Activated T-helper 2 cell treated with anti-CD3 and anti-CD28 coated beads, Interferon-gamma antibody, Interleukin-2, Interleukin-4, amounts not matched to agents 10 μg/mL and 5 μg/mL and 100 μg/mL, durations not matched to agents 14 hours and 24 hours and 36 hours (primary cell): ENCODE results near the gene SULF2. TPM values are rescaled to one million over a fixed set of nuclear protein-coding genes. Genes with fewer than 3 reads are reported as not detected.

ENCODE experiments used
- DNase-seq: peaks from one replicate; pipeline ENCODE4 v3.0.0; 2021; ENCODE audit warnings: low spot score
- H3K27ac Mint-ChIP-seq: one replicate; pipeline ENCODE4 v1.8.0; 2021; ENCODE audit warnings: mixed read lengths
- H3K27me3 Mint-ChIP-seq: one replicate; pipeline ENCODE4 v1.8.0; 2021; ENCODE audit warnings: low read depth, mixed read lengths
- H3K36me3 Mint-ChIP-seq: one replicate; pipeline ENCODE4 v1.8.0; 2021; ENCODE audit warnings: low read depth, mixed read lengths
- H3K4me1 Mint-ChIP-seq: one replicate; pipeline ENCODE4 v1.8.0; 2021; ENCODE audit warnings: low read depth, mixed read lengths
- H3K4me3 Mint-ChIP-seq: one replicate; pipeline ENCODE4 v1.8.0; 2021; ENCODE audit warnings: low read depth, mild to moderate bottlenecking, moderate library complexity, mixed read lengths
- H3K9me3 Mint-ChIP-seq: one replicate; pipeline ENCODE4 v1.8.0; 2021; ENCODE audit warnings: mixed read lengths
- intact Hi-C: fragments of 100-400 bp; cut with micrococcal nuclease; formaldehyde crosslinking; loops from one replicate; pipeline ENCODE4 v1.15.1; 2023
- total RNA-seq: library from RNA; stranded (reverse); gene quantifications from 2 replicates; pipeline ENCODE4 v1.2.3, GENCODE V29; 2022

SULF2 gene
- total RNA-seq, 1 donor from 2014 or later, result 0.48 TPM

DNA sequence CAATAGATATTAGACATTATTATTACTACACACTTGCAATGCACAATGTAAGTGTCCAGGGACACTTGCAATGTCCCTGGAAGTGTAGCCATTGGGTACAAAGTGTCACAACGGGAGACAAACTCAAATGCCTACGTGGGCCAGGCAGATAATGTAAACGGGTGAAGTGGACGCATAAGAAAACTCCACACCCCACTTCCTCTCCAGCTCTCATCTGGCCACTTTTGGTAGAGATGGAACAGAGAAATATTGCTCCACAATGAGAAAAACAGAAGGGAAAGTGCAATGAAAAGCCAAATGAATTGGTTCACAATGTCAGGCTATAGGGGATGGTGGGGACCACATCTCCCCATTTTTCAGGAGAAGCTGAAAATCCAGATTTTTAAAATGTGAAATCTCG, 9.4 kb downstream of the SULF2 start:
- H3K4me3 Mint-ChIP-seq, result no peak overlapping the region
- H3K9me3 Mint-ChIP-seq, result no peaks in the 10 kb centered on the region
- intact Hi-C loops, result no loop called here
- DNase-seq, result no peak
- peaks cover 1% of the 10 kb centered on the region for H3K27me3 Mint-ChIP-seq
- no peak overlapping the region for H3K27ac Mint-ChIP-seq
- H3K4me1 Mint-ChIP-seq, result no peaks in the 10 kb centered on the region
- no peaks in the 10 kb centered on the region for H3K36me3 Mint-ChIP-seq

- intact Hi-C loops, result no loop called here
- H3K9me3 Mint-ChIP-seq, result no peaks in the 10 kb centered on the region
- H3K27me3 Mint-ChIP-seq, result peaks cover 1% of the 10 kb centered on the region
- H3K4me3 Mint-ChIP-seq, result no peak overlapping the region
- no peak for DNase-seq
- no peaks in the 10 kb centered on the region for H3K36me3 Mint-ChIP-seq
- H3K27ac Mint-ChIP-seq, result no peak overlapping the region
- H3K4me1 Mint-ChIP-seq, result no peaks in the 10 kb centered on the region
Observed at GRCh38 chr20:47775039-47775438, 10.2 kb downstream of the SULF2 start.

DNA sequence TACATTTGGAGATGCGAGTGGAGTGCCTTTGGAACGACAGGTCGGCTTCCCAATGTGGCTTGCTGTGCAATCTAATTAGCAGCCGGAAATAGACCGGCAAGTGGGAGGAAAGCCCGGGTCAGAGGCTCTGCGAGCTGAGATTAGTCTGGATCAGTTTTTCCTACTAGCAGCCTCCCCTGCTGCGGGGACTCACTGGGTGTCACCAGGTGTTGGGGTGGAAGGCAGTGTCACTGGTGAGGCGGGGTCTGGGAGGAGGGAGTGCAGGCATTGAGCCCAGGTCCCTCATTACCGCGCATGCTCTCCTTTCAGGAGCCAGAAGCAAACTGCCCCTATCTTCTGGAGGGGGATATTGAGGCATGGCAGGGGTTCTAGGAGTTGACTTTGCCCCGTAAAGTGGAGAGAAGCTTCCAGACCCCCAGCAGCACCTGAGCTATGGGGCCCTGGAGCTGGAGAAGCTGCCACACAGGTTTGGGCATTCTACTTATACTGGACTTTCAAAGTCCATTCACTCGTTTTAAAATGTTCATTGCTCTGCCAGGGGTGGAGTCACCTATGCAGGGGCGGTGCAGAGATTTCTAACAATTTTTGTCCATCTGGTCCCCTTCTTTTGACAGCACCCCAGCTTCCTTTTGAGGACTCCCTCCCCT, 11.0 kb downstream of the SULF2 start:
- H3K27ac Mint-ChIP-seq, result no peak overlapping the region
- no peaks in the 10 kb centered on the region for H3K9me3 Mint-ChIP-seq
- intact Hi-C loops, result no loop called here
- H3K4me1 Mint-ChIP-seq, result no peaks in the 10 kb centered on the region
- no peak overlapping the region for H3K4me3 Mint-ChIP-seq
- no peak for DNase-seq
- peaks cover 1% of the 10 kb centered on the region for H3K27me3 Mint-ChIP-seq
- H3K36me3 Mint-ChIP-seq, result no peaks in the 10 kb centered on the region

DNA sequence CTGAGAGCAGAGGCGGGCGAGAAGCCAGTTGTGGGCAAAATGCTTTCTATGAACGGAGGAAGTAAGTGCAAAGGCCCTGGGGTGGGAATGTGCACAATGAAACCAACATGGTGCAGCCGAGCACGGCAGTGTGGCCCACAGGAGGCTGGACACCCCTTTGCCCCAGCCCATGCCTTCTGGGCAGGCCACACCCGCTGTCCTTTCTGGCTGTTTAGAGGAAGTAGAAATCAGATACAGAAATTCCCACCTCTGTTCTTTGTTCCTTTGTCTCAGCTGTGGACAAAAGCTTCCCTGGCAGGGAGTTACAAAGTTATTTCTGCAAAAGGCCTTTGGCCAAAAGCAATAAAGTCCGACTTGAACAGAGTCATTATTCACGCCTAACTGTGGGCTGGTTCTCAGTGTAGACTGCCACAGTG, 11.9 kb downstream of the SULF2 start:
- no peak overlapping the region for H3K4me3 Mint-ChIP-seq
- no peaks in the 10 kb centered on the region for H3K9me3 Mint-ChIP-seq
- H3K36me3 Mint-ChIP-seq, result no peaks in the 10 kb centered on the region
- no peak overlapping the region for H3K27ac Mint-ChIP-seq
- H3K27me3 Mint-ChIP-seq, result peaks cover 1% of the 10 kb centered on the region
- no peak for DNase-seq
- intact Hi-C loops, result no loop called here
- H3K4me1 Mint-ChIP-seq, result no peaks in the 10 kb centered on the region

GRCh38 chr20:47770935-47771334, 14.3 kb downstream of the SULF2 start:
- Mint-ChIP-seq H3K27me3 (no peaks in the 10 kb centered on the region), H3K4me3 (no peak overlapping the region), H3K4me1 (no peaks in the 10 kb centered on the region), H3K9me3 (no peaks in the 10 kb centered on the region), H3K27ac (no peak overlapping the region), H3K36me3 (no peaks in the 10 kb centered on the region)
- intact Hi-C loops, result no loop called here
- no peak for DNase-seq

DNA sequence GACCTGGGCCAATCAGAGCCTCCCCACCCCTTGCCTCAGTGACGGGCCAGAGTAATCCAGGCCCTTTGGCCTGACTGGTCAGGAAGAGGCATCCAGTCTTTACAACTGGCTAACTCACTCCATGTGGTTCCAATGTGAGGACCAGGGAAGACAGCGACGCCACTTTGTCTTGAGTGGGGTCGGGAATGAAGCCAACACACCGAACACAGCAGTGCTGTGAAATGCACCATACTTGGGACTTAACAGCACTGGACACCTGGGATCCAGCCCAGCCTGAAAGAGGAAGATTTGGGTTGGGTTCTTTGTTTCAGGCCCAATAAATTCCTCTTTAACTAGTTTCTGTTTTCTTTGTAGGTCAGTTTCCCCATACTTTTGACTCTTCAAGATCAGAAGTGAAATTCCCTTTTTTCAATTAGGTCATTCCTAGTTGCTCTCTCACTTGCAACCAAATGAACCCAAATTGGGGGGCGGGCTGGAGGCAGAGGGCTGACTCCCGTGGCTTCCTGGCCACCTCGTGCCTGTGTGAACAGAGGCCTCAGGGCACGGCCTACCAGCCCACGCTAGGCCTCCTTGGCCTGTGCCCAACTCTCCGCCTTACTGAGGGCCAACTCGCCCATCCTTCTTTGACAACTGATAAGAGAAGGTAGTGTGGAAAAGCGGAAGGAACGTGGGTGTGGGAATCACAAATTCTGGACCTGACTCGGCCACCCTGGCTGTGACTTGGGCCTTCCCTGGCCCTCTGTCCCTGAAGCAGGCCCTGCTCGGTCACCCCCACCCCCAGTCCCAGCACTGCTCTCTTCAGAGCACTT, 17.1 kb downstream of the SULF2 start:
- intact Hi-C loops, result no loop called here
- Mint-ChIP-seq H3K36me3 (no peaks in the 10 kb centered on the region), H3K4me1 (no peaks in the 10 kb centered on the region), H3K9me3 (no peaks in the 10 kb centered on the region), H3K4me3 (no peak overlapping the region), H3K27ac (no peak overlapping the region), H3K27me3 (peaks cover 10% of the 10 kb centered on the region)
- no peak for DNase-seq

DNA sequence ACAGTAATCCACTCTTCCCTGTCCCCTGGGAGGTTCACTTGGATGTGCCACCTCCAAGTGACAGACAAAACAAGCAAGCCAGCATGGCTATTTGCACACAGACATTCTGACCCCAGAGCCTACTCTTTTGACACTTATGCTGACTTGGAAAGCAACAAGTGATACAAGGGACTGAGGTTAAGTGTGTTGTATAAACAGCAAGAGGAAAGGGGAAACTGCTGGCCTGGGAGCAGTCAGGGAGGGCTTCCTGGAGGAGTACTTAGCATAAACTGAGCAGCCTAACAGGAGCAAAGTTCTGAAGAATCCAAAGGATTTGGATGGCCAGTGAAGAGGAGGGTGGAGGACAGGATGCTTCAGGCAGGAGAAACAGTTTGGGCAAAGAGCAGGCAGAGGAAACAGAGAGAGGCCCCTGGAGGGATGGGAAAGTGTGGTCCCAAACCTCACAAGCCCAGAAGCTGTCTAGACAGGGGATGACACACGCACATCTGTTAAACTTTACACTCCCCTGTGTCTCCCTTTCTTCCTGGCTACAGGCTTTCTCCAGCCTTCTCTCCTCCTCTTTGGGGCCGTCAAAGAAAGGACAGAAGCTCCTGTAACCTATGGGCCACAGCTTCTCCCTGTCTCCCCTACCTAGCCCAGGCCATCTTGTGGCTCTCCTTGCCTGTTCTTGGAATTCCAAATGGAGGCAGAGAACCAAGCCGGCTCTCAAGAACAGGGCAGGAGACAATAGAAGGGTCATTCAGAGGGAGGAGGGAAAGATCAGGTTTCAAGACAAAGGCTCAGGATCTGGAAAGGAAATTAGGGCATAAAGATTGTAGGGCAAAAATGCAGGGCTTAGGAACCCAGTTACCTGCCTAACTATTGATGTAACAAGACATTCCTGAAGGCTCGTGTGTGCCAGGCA, 19.3 kb downstream of the SULF2 start:
- no peaks in the 10 kb centered on the region for H3K9me3 Mint-ChIP-seq
- H3K4me1 Mint-ChIP-seq, result no peaks in the 10 kb centered on the region
- no peaks in the 10 kb centered on the region for H3K36me3 Mint-ChIP-seq
- peaks cover 14% of the 10 kb centered on the region for H3K27me3 Mint-ChIP-seq
- DNase-seq, result no peak
- intact Hi-C loops, result no loop called here
- H3K4me3 Mint-ChIP-seq, result no peak overlapping the region
- H3K27ac Mint-ChIP-seq, result no peak overlapping the region

GRCh38 chr20:47765271-47765670, 20.0 kb downstream of the SULF2 start:
- H3K9me3 Mint-ChIP-seq, result no peaks in the 10 kb centered on the region
- DNase-seq, result no peak
- intact Hi-C loops, result no loop called here
- no peaks in the 10 kb centered on the region for H3K36me3 Mint-ChIP-seq
- H3K27me3 Mint-ChIP-seq, result peaks cover 14% of the 10 kb centered on the region
- no peak overlapping the region for H3K4me3 Mint-ChIP-seq
- no peak overlapping the region for H3K27ac Mint-ChIP-seq
- no peaks in the 10 kb centered on the region for H3K4me1 Mint-ChIP-seq

DNA sequence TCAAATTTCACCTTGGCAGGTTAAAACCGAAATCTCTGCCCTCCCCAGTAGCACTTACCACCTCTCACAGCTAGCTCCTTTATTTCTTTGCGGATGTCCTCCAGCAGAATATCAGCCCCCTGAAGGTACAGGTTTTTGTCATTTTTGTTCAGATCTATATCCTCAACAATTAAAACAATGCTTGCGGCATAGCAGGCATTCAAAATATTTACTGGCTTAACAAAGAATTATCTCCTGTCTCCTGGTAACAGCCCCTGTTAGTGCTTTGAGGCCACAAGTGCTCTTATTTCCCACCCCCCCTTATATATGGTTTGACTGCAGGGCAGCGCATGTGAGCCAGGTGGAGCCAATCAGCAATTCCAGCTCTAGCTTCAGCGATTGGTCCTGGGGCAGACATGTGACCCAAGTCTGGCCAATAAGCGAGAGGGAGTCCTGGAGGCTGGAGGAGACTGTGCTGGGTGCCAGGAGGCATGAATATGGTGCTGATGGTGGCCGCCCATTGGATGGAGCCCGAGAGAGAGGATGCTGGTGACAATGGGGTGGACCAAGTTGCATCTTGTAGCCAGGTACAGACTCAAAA, 21.0 kb downstream of the SULF2 start:
- intact Hi-C loops, result no loop called here
- H3K27ac Mint-ChIP-seq, result no peak overlapping the region
- H3K27me3 Mint-ChIP-seq, result peaks cover 14% of the 10 kb centered on the region
- H3K36me3 Mint-ChIP-seq, result no peaks in the 10 kb centered on the region
- no peak overlapping the region for H3K4me3 Mint-ChIP-seq
- no peaks in the 10 kb centered on the region for H3K4me1 Mint-ChIP-seq
- no peak for DNase-seq
- no peaks in the 10 kb centered on the region for H3K9me3 Mint-ChIP-seq

GRCh38 chr20:47762699-47763268, 22.5 kb downstream of the SULF2 start:
- Mint-ChIP-seq H3K27me3 (peaks cover 14% of the 10 kb centered on the region), H3K4me1 (no peaks in the 10 kb centered on the region), H3K9me3 (no peaks in the 10 kb centered on the region), H3K36me3 (no peaks in the 10 kb centered on the region), H3K4me3 (no peak overlapping the region), H3K27ac (no peak overlapping the region)
- DNase-seq, result no peak
- intact Hi-C loops, result no loop called here

DNA sequence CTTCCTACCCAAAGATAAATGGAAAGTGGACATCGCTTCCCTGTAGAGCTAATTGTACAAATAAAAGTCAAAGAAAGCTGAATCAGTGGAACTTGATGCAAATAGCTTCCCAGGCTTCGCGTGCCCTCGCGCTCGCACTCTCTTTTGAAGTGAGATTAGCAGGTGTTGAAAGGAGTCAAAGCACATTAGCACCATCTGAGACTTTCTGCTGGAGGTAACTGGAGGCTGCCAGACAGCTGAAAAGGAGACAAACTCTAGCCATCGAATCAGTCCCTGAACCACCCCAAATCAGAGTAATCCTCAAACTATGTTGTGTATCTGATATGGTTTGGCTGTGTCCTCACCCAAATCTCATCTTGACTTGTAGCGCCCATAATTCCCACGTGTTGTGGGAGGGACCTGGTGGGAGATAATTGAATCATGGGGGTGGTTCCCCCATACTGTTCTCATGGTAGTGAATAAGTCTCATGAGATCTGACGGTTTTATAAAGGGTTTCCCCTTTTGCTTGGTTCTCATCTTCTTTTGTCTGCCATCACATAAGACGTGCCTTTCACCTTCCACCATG, 23.7 kb downstream of the SULF2 start:
- no peaks in the 10 kb centered on the region for H3K36me3 Mint-ChIP-seq
- no peaks in the 10 kb centered on the region for H3K9me3 Mint-ChIP-seq
- no peak overlapping the region for H3K4me3 Mint-ChIP-seq
- no peak for DNase-seq
- H3K4me1 Mint-ChIP-seq, result no peaks in the 10 kb centered on the region
- H3K27me3 Mint-ChIP-seq, result peaks cover 14% of the 10 kb centered on the region
- no peak overlapping the region for H3K27ac Mint-ChIP-seq
- intact Hi-C loops, result no loop called here
